HG02798 (cell line): Measurements from ENCODE around the gene ZNF526.
A peak's percentile ranks its signal among the peaks of the same experiment; 100 is the strongest.
"Not testable (repeated sequence)": the region's sequence is repeated elsewhere in the genome, so short reads cannot be mapped to it uniquely, and the experiment has no call there.

Experiments used
- ATAC-seq: cut with Tn5 transposase; IDR thresholded peaks from one replicate; pipeline ENCODE4 v1.9.1; 2021; ENCODE audit warnings: mild to moderate bottlenecking; ENCODE audit not compliant: unreplicated experiment, poor library complexity

Gene ZNF526

GRCh38 chr19:42254850-42255765, 35.0 kb downstream of the ZNF526 start, which contains the start of gene ERF:
Gene ERF, minus strand, starts transcription at chr19:42255128. Its CDS starts 129 bp downstream, at chr19:42254999.
- peak; percentile 78 for ATAC-seq

GRCh38 chr19:42255766-42256745, 35.9 kb downstream of the ZNF526 start:
- no peak for ATAC-seq

GRCh38 chr19:42257842-42258241, 37.7 kb downstream of the ZNF526 start:
- ATAC-seq: not testable (repeated sequence)

GRCh38 chr19:42261763-42262162, 41.7 kb downstream of the ZNF526 start:
- no peak for ATAC-seq

GRCh38 chr19:42266105-42266504, 46.0 kb downstream of the ZNF526 start:
- ATAC-seq: not testable (repeated sequence)

GRCh38 chr19:42266928-42267603, 47.0 kb downstream of the ZNF526 start:
- not testable (repeated sequence) for ATAC-seq

- ATAC-seq: no peak
Observed at GRCh38 chr19:42267644-42268141, 47.6 kb downstream of the ZNF526 start.

- ATAC-seq: peak; percentile 65
Observed at GRCh38 chr19:42268142-42268703, 48.1 kb downstream of the ZNF526 start.

- ATAC-seq: peak; percentile 76
Observed at GRCh38 chr19:42268704-42269477, 48.8 kb downstream of the ZNF526 start, which contains the start of gene CIC. Gene CIC, plus strand, starts transcription at chr19:42269252. Its CDS starts 2,532 bp downstream, at chr19:42271784.

GRCh38 chr19:42269478-42270345, 49.6 kb downstream of the ZNF526 start:
- ATAC-seq: no peak

GRCh38 chr19:42270346-42271044, 50.4 kb downstream of the ZNF526 start:
- no peak for ATAC-seq

GRCh38 chr19:42271045-42271419, 50.9 kb downstream of the ZNF526 start:
- no peak for ATAC-seq

GRCh38 chr19:42271861-42272534, 51.9 kb downstream of the ZNF526 start:
- no peak for ATAC-seq

- no peak for ATAC-seq
Observed at GRCh38 chr19:42272535-42272897, 52.4 kb downstream of the ZNF526 start.

- ATAC-seq: no peak
Observed at GRCh38 chr19:42272989-42273406, 52.9 kb downstream of the ZNF526 start.

- no peak for ATAC-seq
Observed at GRCh38 chr19:42273407-42274064, 53.4 kb downstream of the ZNF526 start.
